GM12872 (cell line): Measurements from ENCODE around the gene CAMSAP1.

Experiments used
- TF ChIP-seq, protein P1 (sequence below): IDR thresholded peaks from 3 replicates; pipeline ENCODE4 v1.5.1; 2011; ENCODE audit warnings: low read depth, mild to moderate bottlenecking, low read length, moderate library complexity; ENCODE audit not compliant: insufficient read depth

CAMSAP1 gene

DNA sequence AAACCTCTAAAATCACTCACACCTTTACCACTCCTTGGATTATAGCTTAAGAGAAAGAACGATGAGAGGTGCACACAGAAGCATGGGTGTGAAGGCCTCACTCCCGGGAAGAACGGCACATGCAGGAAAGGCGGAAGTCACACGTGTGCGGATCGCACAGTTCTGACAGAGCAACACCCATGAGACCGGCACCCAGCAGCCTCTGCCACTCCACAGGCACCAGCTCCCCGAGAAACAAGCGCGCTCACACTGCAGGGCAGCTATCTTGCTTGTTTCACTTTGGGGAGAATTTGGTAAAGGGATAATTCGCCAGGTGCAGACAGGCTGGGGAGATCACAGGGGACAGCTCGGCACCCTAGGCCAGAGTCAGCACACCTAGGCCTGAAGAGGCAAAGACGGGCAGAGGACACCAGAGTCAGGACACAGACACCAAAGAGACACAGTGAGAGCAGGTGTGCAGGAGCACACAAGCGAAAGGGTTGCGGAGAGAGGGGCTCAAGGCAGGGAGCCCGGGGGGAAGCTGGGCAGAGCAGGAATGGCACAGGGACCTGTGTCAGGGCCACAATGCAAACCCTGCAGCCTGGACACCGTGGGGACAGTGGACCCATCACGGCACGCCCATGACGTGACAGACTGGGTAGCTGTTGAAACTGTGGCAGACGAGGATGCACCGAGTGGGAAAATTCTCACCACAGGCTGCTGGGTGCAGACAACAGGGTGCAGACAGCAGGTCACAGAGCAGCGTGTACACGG is 81.7 kb downstream of the CAMSAP1 start:
- TF ChIP-seq, protein P1, sequence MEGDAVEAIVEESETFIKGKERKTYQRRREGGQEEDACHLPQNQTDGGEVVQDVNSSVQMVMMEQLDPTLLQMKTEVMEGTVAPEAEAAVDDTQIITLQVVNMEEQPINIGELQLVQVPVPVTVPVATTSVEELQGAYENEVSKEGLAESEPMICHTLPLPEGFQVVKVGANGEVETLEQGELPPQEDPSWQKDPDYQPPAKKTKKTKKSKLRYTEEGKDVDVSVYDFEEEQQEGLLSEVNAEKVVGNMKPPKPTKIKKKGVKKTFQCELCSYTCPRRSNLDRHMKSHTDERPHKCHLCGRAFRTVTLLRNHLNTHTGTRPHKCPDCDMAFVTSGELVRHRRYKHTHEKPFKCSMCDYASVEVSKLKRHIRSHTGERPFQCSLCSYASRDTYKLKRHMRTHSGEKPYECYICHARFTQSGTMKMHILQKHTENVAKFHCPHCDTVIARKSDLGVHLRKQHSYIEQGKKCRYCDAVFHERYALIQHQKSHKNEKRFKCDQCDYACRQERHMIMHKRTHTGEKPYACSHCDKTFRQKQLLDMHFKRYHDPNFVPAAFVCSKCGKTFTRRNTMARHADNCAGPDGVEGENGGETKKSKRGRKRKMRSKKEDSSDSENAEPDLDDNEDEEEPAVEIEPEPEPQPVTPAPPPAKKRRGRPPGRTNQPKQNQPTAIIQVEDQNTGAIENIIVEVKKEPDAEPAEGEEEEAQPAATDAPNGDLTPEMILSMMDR, result no peak

DNA sequence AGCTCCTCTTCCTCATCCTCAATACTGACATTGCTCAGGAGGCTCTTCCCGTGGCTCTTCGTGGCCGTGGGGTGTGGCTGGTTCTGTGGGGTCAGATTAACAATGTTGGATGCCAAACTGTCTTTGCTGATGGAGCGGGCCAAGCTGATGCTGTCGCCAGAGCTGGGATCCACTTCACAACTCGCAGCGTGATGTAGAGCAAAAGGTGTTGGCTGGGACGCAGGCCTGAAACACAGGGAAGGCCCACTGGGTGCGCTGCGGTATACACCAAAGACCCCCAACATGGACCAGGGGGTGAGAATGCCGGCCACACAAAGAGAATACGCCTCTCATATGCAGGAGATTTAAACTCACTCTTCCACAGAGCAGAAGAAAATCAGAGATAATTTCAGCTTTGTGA is 84.3 kb downstream of the CAMSAP1 start:
- TF ChIP-seq, protein P1, result no peak

- TF ChIP-seq, protein P1, result no peak
These were observed 85.0 kb downstream of the CAMSAP1 start for GRCh38 chr9:135822374-135822755.

DNA sequence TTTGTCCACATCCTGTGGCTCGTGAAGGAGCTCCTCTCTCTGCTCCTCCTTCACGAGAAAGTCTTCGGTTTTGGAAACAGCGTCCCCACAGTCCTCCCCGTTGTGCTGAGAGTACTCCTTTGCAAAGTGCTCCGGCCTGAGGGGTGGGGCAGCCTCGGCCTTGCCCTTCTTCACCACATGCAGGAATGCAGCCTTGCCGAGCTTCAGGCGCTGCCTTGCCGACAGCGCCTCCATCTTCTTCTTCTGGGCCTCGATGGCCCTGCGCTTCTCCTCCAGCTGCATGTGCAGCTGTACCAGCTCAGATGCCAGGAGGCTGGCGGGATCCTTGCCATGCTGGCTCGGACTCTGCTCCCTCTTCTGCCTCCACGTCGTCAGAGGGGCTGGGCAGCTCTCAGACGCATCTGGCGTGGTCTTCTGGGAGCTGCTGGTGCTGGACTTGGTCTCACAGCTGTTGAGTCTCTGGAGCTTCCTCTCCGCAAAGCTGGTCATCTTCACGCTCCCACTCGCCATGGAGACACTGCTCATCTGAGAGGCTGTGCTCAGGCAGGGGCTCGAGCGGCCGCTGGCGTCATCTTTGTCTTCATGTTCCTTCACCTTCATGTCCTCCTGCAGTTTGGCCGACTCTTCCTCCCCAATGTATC is 85.5 kb downstream of the CAMSAP1 start:
- TF ChIP-seq, protein P1, result no peak

DNA sequence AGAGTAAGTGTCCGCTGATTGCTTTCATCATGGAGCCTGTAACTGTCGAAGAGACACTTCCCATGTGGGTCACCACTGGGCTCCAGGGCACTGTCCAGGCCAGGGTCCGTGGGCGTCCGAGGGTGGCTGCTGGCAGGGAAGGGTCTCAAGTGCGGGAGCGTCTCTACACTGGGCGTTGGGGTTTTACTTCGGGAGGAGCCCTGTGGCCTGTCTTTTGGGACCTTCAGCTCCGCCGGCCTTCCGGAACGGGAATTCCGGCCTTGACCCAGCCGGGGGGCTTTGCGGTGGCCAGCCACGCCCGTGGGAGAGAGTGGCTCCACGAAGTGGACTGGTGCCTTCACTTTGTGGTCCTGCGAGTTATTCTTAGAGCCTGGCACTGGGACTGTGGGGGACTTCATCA is 86.2 kb downstream of the CAMSAP1 start:
- TF ChIP-seq, protein P1, result no peak

- TF ChIP-seq, protein P1, result no peak
These were observed 86.7 kb downstream of the CAMSAP1 start for GRCh38 chr9:135820661-135821060.

GRCh38 chr9:135819905-135820304 is 87.4 kb downstream of the CAMSAP1 start:
- TF ChIP-seq, protein P1, result no peak
